Cardiac muscle cell (in vitro differentiated cells and primary cell): ENCODE measurements around the gene SLC7A9. TPM values are rescaled to one million over a fixed set of nuclear protein-coding genes. Genes with fewer than 3 reads are reported as not detected.

Source experiments
- DNase-seq, 2 donors: peaks; one replicate each; pipeline versions ENCODE4 v3.0.0 to v3.0.0-alpha.2; 2010 to 2017; ENCODE audit warnings: low read depth in 1 of 2, low spot score in 1 of 2
- H3K27ac ChIP-seq: fragments of 200-600 bp; sonication (generic); 2 replicates; pipeline ENCODE4 v1.5.1; 2016
- H3K27me3 ChIP-seq: fragments of 200-600 bp; sonication (generic); 2 replicates; pipeline ENCODE4 v1.6.0; 2016; ENCODE audit warnings: control low read depth
- H3K36me3 ChIP-seq: fragments of 200-600 bp; sonication (generic); 2 replicates; pipeline ENCODE4 v1.5.1; 2016; ENCODE audit warnings: control low read depth
- H3K4me1 ChIP-seq: fragments of 200-600 bp; sonication (generic); 2 replicates; pipeline ENCODE4 v1.8.1; 2017; ENCODE audit warnings: low read depth, mild to moderate bottlenecking, mixed run types
- H3K4me3 ChIP-seq: fragments of 200-600 bp; sonication (generic); 2 replicates; pipeline ENCODE4 v1.5.1; 2016; ENCODE audit warnings: mild to moderate bottlenecking
- H3K9me3 ChIP-seq: fragments of 200-600 bp; sonication (generic); 2 replicates; pipeline ENCODE4 v1.5.1; 2017; ENCODE audit warnings: low read depth, mild to moderate bottlenecking, control low read depth
- CTCF ChIP-seq: IDR thresholded peaks from 2 replicates; pipeline ENCODE4 v1.5.1; 2012; ENCODE audit warnings: low read depth, mild to moderate bottlenecking, low read length
- polyA plus RNA-seq: library from polyadenylated mRNA; unstranded; fragments of >200 nt; fragmentation: Nextera tagmentation; extraction: Ambion mirVana; gene quantifications from 2 replicates; pipeline ENCODE4 v1.2.1, GENCODE V29; 2016
- total RNA-seq: library from RNA; depleted of rRNA; stranded (reverse); fragments of >200 nt; gene quantifications from 2 replicates; pipeline ENCODE4 v1.2.3, GENCODE V29; 2016

Gene SLC7A9
- total and polyA plus RNA-seq, 2 experiments from 2014 or later, result 0.67 to 0.71 TPM

GRCh38 chr19:32881766-32882165, 12.2 kb upstream of the SLC7A9 start:
- Histone ChIP-seq H3K4me1 (no peaks in the 10 kb centered on the region), H3K4me3 (no peak overlapping the region), H3K27ac (no peak overlapping the region), H3K9me3 (no peaks in the 10 kb centered on the region), H3K36me3 (no peaks in the 10 kb centered on the region), H3K27me3 (no peaks in the 10 kb centered on the region)
- no peak for DNase-seq
- no peak for TF ChIP-seq CTCF

GRCh38 chr19:32880622-32881021, 11.1 kb upstream of the SLC7A9 start:
- DNase-seq, result no peak
- H3K4me1 ChIP-seq, result no peaks in the 10 kb centered on the region
- no peak overlapping the region for H3K4me3 ChIP-seq
- no peaks in the 10 kb centered on the region for H3K36me3 ChIP-seq
- no peak for TF ChIP-seq CTCF
- no peaks in the 10 kb centered on the region for H3K27me3 ChIP-seq
- H3K27ac ChIP-seq, result no peak overlapping the region
- no peaks in the 10 kb centered on the region for H3K9me3 ChIP-seq

GRCh38 chr19:32879741-32880140, 10.2 kb upstream of the SLC7A9 start:
- no peak for TF ChIP-seq CTCF
- no peak for DNase-seq
- no peaks in the 10 kb centered on the region for H3K4me1 ChIP-seq
- H3K27me3 ChIP-seq, result no peaks in the 10 kb centered on the region
- H3K36me3 ChIP-seq, result no peaks in the 10 kb centered on the region
- no peak overlapping the region for H3K27ac ChIP-seq
- no peaks in the 10 kb centered on the region for H3K9me3 ChIP-seq
- no peak overlapping the region for H3K4me3 ChIP-seq

- no peaks in the 10 kb centered on the region for H3K4me1 ChIP-seq
- no peak for TF ChIP-seq CTCF
- H3K36me3 ChIP-seq, result no peaks in the 10 kb centered on the region
- no peaks in the 10 kb centered on the region for H3K9me3 ChIP-seq
- H3K4me3 ChIP-seq, result no peak overlapping the region
- no peaks in the 10 kb centered on the region for H3K27me3 ChIP-seq
- H3K27ac ChIP-seq, result no peak overlapping the region
- DNase-seq, result no peak
Observed at GRCh38 chr19:32878988-32879387, 9.4 kb upstream of the SLC7A9 start.

- Histone ChIP-seq H3K36me3 (no peaks in the 10 kb centered on the region), H3K27me3 (no peaks in the 10 kb centered on the region), H3K4me3 (no peak overlapping the region), H3K27ac (no peak overlapping the region), H3K9me3 (no peaks in the 10 kb centered on the region), H3K4me1 (no peaks in the 10 kb centered on the region)
- no peak for DNase-seq
- TF ChIP-seq CTCF, result no peak
Observed at GRCh38 chr19:32877977-32878745, 8.6 kb upstream of the SLC7A9 start.
